ENCODE measurements around the gene ANKRD28. TPM values are rescaled to one million over a fixed set of nuclear protein-coding genes. Genes with fewer than 3 reads are reported as not detected.

ANKRD28 gene
- total and polyA plus RNA-seq, 2 of the 8 experiments (the other 6 are each of a cell fraction or from before 2014, with no cell fraction given): 39.1 to 61.7 TPM

DNA sequence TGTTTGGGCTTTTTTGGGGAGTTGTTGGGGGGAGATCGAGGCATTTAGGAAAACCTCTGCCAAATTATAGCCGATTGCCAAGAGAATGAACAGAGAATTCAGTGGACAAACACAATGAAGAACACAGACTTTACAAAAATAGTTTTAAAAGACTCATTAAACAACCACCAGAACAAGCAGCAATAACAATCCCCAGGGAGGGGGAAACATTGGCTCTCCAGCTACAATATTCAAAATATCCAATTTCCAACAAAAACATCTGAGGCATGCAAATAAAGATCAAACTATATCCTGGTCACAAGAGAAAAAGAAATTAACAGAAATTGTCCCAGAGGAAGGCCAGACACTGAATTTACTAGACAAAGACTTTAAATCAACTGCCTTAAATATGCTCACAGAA, 24.5 kb upstream of the ANKRD28 start:
- Histone ChIP-seq H3K23ac (ENCODE audit: insufficient read length) (no peak overlapping the region), H4K5ac (ENCODE audit: insufficient read length, low read depth, low read length) (no peak overlapping the region), H3K27me3 (replicated peaks in 1 of 4; ENCODE audit: control insufficient read depth in 3 of 4, extremely low read depth in 1 of 4, insufficient read depth in 3 of 4, low read length in 3 of 4) (no peaks in the 10 kb centered on the region), H3K79me1 (ENCODE audit: low read depth, low read length) (peaks cover 2% of the 10 kb centered on the region; the same call in 1 of the 2 replicates), H3K18ac (ENCODE audit: extremely low read depth, low read length) (no peak overlapping the region), H4K91ac (replicated peaks; ENCODE audit: insufficient read length, low read length) (no peak overlapping the region), H3K4me2 (ENCODE audit: insufficient read depth in 1 of 2, low read depth in 2 of 2, low read length in 2 of 2) (no peak overlapping the region), H2BK20ac (ENCODE audit: low read length) (no peak overlapping the region), H2BK12ac (ENCODE audit: low read depth, low read length) (no peak overlapping the region), H3K27ac (ENCODE audit: low read depth, low read length) (no peak overlapping the region), H3K23me2 (ENCODE audit: low read depth, low read length) (no peaks in the 10 kb centered on the region), H3K4ac (replicated peaks; ENCODE audit: insufficient read length, low read depth, low read length) (no peak overlapping the region), H2BK15ac (ENCODE audit: low read length) (no peak overlapping the region), H3K14ac (ENCODE audit: insufficient read length) (no peak overlapping the region), H3K79me2 (ENCODE audit: control insufficient read depth in 1 of 2, insufficient read depth in 2 of 2, low read length in 2 of 2) (peaks cover 4 to 98% of the 10 kb centered on the region in 2 experiments; a peak in 2 of 4 replicates), H3K36me3 (ENCODE audit: control insufficient read depth in 2 of 4, insufficient read depth in 4 of 4, low read length in 3 of 4) (no peaks in the 10 kb centered on the region), H4K20me1 (replicated peaks in 1 of 2; ENCODE audit: control insufficient read depth in 1 of 2, insufficient read depth in 2 of 2, low read length in 2 of 2) (peaks cover 2 to 9% of the 10 kb centered on the region in 2 experiments), H2AFZ (ENCODE audit: low read length) (no peak overlapping the region), H2AK5ac (ENCODE audit: low read depth, low read length) (no peak overlapping the region), H3K9ac (replicated peaks in 1 of 4; ENCODE audit: extremely low read depth in 1 of 4, low read depth in 3 of 4, low read length in 3 of 4) (no peak overlapping the region), H3K4me1 (replicated peaks in 1 of 4; ENCODE audit: control insufficient read depth in 3 of 4, insufficient read depth in 4 of 4, low read length in 3 of 4) (peaks cover 0 to 3% (median 0%) of the 10 kb centered on the region in 4 experiments; a peak in 1 of 7 replicates), H2BK5ac (ENCODE audit: low read depth, low read length) (no peak overlapping the region), H4K8ac (ENCODE audit: extremely low read depth, insufficient read depth, low read length) (no peak overlapping the region), H3K4me3 (ENCODE audit: extremely low read depth in 1 of 4, insufficient read depth in 2 of 4, low read depth in 3 of 4, low read length in 4 of 4) (no peak overlapping the region), H3K56ac (replicated peaks; ENCODE audit: insufficient read length, low read depth, low read length) (no peak overlapping the region), H3K9me3 (ENCODE audit: insufficient read depth in 2 of 2, low read depth in 1 of 2, low read length in 1 of 2) (no peaks in the 10 kb centered on the region), H2BK120ac (replicated peaks; ENCODE audit: low read depth, low read length) (no peak overlapping the region)
- FAIRE-seq: no peak
- no peak for DNase-seq (ENCODE audit: low read depth in 1 of 2, low spot score in 2 of 2)
- CTCF ChIA-PET (ENCODE audit: partially characterized antibody): no interaction called here
- POLR2A ChIA-PET (ENCODE audit: partially characterized antibody): no interaction called here
- 80% methylated on average over 2 of the region's 2 CpGs; no CpG with 5 or more reads in 1 of the 2 experiments for WGBS, 2 experiments (ENCODE audit: extremely low coverage in 1 of 2, insufficient coverage in 1 of 2, insufficient read length in 1 of 2, insufficient replicate concordance in 2 of 2, low coverage in 1 of 2, low lambda C conversion rate in 2 of 2, missing lambda C conversion rate in 1 of 2)
- TF ChIP-seq SRF (IDR thresholded peaks at IDR 0.05; ENCODE audit: low read depth, low read length): no peak
- TF ChIP-seq CEBPB (IDR thresholded peaks at IDR 0.05; ENCODE audit: low read depth, low read length): no peak
- no peak for TF ChIP-seq SP1 (IDR thresholded peaks at IDR 0.05; ENCODE audit: low read depth, low read length)
- TF ChIP-seq EZH2 (IDR thresholded peaks at IDR 0.05; ENCODE audit: low read depth, low read length, severe bottlenecking): no peak
- no peak for TF ChIP-seq RBBP5 (IDR thresholded peaks at IDR 0.05; ENCODE audit: borderline replicate concordance, low read depth, low read length)
- no peak for TF ChIP-seq KDM1A (IDR thresholded peaks at IDR 0.05; ENCODE audit: borderline replicate concordance, low read length)
- TF ChIP-seq NANOG (IDR thresholded peaks at IDR 0.05; ENCODE audit: insufficient read depth, low read depth, low read length, poor library complexity, severe bottlenecking): no peak
- no peak for TF ChIP-seq JUND (IDR thresholded peaks at IDR 0.05; ENCODE audit: low read length)
- TF ChIP-seq CBX5 (IDR thresholded peaks at IDR 0.05; ENCODE audit: low read depth, low read length): no peak
- TF ChIP-seq TCF12 (IDR thresholded peaks at IDR 0.05; ENCODE audit: low read depth, low read length): no peak
- TF ChIP-seq GTF2F1 (IDR thresholded peaks at IDR 0.05; ENCODE audit: borderline replicate concordance, low read depth, low read length): no peak
- no peak for TF ChIP-seq BCL11A (IDR thresholded peaks at IDR 0.05; ENCODE audit: low read depth in 2 of 2, low read length in 2 of 2)
- TF ChIP-seq PHF8 (conservative IDR thresholded peaks at IDR 0.05; ENCODE audit: low read depth, low read length): no peak
- no peak for TF ChIP-seq E2F6 (IDR thresholded peaks at IDR 0.05)
